Endothelial cell of hepatic sinusoid (primary cell): ENCODE results near the gene MAST2.
"Not testable (repeated sequence)": the region's sequence is repeated elsewhere in the genome, so short reads cannot be mapped to it uniquely, and the experiment has no call there.

ENCODE experiments used
- in situ Hi-C: cut with HindIII; loops from 2 replicates; pipeline ENCODE4 v1.10.0; 2017; ENCODE audit warnings: low sequenced_read_pairs

Gene MAST2

DNA sequence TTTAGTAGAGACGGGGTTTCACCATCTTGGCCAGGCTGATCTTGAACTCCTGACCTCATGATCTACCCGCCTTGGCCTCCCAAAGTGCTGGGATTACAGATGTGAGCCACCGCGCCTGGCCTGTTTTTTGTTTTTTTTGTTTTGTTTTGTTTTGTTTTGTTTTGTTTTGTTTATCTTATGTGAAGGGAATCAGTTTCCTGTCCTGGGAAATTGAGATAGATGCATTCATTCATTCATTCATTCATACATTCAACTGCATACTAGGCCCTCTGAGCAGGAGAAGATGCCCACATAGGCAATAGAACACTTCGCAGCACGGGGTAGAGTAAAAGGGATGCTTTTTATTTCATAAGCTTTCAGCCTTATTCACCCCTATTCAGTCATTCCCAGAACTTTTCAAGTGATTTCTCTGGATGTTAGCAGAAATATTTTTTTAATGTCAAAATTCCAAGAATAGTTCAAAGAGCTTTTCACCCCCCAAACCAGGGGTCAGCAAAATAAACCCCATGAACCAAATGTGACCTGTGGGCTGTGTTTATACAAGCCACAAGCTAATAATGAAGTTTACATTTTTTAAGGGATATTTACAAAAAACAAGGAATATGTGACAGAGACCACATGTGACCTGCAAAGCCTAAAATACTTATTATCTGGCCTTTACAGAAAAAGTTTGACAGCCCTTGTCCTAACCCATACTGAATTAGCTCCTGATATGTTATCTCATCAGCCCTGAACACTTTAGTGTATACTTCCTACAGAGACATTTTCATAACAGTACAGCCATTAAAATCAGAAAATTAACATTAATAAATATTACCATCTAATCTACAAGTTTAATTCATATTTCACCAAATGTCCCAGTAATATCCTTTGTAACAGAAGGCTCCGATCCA is 127.1 kb downstream of the MAST2 start:
- in situ Hi-C loops, result loop anchor here (10.0 kb wide), 1 partner anchor 64 kb away; no protein-coding TSS in a partner anchor

DNA sequence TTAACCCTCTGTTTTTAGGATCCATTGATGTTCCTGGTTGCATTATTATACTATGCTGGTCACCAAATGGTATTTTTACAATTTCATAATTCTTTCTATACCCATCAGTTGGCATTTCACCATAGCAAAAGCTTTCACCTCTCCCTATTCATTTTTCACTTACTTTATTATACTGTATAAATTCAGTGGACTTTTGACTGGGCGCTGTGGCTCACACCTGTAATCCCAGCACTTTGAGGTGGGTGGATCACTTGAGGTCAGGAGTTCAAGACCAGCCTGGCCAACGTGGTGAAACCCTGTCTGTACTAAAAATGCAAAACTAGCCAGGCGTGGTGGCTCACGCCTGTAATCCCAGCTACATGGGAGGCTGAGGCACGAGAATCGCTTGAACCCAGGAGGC is 128.8 kb downstream of the MAST2 start:
- in situ Hi-C loops, result loop anchor here (10.0 kb wide), 1 partner anchor 63 kb away; no protein-coding TSS in a partner anchor

DNA sequence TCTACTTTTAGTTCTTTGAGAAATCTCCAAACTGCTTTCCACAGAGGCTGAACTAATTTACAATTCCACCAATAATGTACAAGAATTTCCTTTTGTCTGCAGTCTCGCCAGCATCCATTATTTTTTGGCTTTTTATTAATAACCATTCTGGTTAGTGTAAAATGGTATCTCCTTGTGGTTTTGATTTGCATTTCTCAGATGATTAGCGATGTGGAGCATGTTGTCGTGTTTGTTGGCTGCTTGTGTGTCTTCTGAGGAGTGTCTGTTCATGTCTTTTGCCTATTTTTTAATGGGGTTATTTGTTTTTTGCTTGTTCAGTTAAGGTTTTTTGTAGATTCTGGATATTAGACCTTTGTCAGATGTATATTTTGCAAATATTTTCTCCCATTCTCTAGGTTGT is 131.5 kb downstream of the MAST2 start:
- in situ Hi-C loops, result loop anchor here (10.0 kb wide), 1 partner anchor 60 kb away; no protein-coding TSS in a partner anchor

DNA sequence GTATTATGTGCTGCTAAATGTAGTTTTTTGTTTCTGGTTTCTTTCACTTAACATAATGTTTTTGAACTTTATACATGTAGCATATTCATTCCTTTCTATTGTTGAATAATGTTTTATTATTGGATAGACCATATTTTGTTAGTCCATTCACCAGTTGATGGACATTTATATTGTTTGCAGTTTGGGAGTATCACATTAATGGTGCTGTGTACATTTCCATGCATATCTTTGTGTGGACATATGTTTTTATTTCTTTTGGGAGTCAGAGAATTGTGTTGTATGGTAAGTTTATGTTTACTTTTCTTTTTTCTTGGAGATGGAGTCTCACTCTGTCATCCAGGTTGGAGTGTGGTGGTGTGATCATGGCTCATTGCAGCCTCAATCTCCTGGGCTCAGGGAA is 134.6 kb downstream of the MAST2 start:
- in situ Hi-C loops, result loop anchor here (10.0 kb wide), 1 partner anchor 57 kb away; no protein-coding TSS in a partner anchor

DNA sequence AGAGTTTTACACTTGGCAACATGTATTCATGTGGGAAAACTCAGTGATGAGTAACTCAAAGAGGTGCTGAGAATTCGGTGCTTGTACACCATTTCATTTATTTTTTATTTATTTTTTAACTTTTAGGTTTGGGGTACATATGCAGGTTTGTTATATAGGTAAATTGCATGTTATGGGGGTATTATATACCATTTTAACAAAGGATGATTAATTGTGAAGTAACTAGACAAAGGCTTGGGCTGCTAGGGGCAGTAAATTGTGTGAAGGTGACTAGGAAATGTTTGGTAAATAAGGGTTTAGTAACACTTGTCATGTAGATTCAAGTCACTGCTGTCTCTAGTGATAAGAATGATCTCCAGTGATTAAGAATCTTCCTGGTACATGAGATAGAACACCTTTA is 139.0 kb downstream of the MAST2 start:
- in situ Hi-C loops, result no loop called here

DNA sequence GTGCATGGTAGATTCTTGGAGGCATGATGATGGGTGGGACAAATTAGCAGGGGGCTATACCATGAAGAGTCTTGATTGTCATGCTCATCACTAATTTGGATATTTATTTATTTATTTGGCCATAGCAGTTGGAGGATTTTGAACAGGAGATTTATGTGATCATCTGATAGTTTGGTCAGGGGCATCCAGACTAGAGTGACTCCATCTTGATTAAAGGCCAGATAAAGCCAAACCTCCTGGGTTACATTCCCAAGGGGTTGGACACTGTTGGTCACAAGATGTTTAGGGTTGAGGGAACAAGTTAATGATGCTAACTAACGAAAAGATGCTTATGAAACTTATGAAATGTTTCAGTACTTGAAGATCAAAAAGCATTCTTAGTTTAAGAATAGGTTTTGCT is 139.8 kb downstream of the MAST2 start:
- in situ Hi-C loops, result no loop called here

DNA sequence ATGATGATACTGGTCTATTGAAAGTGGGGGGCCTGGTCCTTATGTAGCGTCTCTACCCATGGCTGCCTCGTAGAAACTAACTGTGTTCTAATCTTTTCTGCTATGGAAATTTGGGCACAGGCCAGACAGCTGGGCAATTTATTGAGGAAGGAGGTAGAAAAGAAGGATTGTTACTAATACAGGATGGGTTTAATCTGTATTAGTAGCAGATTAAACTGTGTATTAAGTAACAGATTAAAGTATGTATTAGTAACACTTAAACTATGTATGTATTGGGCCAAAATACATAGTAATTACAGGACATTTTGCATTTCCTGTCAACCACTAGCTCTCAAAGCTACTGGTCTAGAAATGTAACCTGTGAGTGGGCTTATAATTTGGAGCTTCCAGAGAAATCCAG is 142.0 kb downstream of the MAST2 start:
- in situ Hi-C loops, result no loop called here

DNA sequence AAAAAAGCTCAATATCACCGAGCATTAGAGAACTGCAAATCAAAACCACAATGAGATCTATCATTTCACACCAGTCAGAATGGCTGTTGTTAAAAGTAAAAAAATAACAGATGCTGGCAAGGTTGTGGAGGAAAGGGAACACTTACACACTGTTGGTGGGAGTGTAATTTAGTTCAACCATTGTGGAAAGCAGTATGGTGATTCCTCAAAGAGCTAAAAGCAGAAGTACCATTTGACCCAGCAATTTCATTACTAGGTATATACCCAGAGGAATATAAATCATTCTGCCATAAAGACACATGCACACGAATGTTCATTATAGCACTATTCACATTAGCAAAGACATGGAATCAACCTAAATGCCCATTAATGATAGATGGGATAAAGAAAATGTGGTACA is 146.1 kb downstream of the MAST2 start:
- in situ Hi-C loops, result not testable (repeated sequence)

DNA sequence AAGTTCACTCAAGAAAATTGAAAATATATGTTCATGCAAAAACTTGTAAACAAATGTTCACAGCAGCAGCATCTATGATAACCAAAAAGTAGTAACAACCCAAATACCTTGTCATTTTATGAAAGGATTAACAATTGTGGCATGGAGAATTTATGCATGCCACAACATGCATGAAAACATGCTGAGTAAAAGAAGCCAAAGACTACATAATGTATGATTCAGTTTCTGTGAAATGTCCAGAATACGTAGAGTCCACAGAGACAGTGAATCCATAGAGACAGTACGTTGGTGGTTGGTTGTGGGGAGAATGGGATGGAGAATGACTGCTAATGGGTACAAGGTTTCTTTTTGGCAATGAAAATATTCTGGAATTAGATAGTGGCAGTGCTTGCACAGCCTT is 148.7 kb downstream of the MAST2 start:
- in situ Hi-C loops, result loop anchor here (5.0 kb wide), 1 partner anchor 35 kb away; no protein-coding TSS in a partner anchor

DNA sequence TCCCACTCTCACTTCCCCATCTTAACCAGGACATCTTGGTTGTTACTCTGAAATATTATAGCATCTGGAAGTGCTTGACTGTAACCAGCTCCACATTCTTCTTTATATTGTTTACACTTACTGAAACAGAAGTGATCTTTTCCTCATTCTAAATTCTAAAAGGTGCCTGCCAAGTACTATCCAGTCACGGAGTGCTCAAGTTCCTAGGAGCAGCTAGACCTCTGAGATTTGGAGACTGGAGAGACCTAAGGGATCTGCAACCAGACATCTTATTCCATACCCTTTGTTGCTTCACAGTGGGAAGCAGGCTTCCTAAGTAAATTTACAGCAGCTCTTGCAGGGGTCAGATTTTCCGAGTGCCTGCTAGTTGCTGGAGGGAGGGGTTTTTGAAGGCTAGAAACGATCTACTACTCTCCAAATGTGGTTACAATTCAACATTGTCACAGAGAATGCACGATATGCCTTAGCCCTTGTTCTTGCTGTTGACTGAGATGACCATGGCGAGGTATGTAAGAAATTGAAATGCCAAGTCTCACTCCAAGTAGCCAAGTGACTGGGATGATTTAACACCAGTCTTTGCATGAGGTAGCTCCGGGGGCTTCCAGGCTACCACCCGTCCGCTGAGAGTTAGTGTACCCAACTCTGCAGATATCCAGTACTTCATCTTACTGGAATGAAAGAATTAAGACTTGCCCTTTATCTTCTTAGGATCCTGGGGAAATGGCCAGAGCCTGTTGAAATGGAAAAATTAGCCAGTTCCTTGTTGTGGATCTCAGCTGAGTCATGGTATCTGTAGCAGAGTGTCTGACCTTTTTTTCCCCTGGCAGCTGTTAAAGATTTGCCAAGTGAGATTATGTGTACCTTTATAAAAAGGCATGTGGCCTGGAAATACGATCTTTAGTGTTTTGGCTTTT is 150.8 kb downstream of the MAST2 start:
- in situ Hi-C loops, result loop anchor here (5.0 kb wide), 1 partner anchor 33 kb away; no protein-coding TSS in a partner anchor

DNA sequence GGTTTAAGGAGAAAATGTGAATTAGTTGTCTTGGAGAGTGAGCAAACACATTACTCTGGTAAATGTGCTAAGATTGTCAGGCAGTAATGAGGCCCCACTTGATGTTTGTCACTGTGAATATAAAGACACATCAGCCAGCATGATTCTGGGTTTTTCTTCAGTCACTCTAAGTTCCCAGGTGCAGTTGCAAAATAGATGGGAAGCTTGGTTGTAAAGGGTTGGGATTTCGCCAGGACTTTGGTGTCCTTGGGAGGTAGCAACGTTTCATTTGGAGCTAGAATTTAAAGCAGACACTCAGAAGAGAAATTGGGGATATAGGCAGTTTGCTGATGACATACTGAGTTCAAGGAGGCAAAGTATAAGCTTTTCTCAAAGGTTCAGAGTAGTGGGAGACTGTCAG is 154.3 kb downstream of the MAST2 start:
- in situ Hi-C loops, result no loop called here

DNA sequence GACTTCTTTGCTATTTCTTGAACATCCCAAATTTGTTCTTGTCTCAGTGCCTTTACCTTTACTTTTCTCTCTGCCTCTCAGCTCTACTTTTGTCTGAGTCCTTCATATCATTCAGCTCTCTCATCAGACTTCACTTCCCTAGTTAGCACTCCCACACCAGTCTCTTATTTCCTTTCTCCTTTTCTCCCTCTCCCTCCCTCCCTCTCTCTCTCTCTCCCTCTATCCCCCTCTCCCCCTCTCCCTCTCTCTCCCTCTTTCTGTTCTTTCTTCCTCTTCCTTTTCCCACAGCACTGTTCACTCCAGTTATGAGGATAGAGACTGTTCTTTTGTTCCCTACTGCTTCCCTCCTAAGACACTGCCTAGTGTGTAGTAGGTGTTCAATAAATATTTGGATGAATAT is 154.9 kb downstream of the MAST2 start:
- in situ Hi-C loops, result no loop called here

DNA sequence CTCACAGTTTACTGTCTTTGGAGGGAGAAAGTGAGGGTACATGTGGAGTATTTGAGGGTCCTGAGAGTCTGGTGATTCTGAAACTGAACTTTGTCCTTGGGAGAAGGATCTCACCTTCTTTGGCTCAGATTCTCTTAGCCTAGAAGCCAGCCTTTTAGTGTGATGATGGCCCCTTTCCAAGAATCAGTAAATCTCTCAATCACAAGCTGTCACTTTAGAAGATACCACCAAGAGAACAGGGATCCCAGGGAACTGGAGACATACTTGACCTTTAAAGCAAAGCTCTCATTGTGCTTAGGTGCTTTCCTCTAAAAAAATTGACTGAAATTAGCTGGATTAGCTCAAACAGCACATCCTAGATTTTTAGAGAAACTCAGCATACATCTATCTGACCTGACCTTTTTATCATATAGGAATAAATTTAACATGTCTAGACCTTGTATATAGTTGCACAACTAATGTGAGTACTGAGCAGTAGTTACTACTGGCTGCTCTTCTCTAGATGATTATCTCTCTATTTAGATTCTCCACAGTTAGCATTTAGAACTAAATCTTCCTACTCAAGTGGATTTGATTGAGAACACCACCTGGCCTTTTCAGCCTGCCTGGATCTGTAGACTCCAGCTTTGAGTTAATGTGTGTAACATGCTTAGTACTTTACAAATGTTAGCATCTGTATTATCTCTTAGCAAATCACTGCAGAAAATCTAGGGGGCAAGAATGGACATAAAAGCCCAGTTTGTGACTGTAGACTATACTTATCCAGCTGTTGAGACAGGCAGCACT is 157.7 kb downstream of the MAST2 start:
- in situ Hi-C loops, result no loop called here

DNA sequence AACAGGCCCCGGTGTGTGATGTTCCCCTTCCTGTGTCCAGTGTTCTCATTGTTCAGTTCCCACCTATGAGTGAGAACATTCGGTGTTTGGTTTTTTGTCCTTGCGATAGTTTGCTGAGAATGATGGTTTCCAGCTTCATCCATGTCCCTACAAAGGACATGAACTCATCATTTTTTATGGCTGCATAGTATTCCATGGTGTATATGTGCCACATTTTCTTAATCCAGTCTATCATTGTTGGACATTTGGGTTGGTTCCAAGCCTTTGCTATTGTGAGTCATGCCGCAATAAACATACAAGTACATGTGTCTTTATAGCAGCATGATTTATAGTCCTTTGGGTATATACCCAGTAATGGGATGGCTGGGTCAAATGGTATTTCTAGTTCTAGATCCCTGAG is 158.5 kb downstream of the MAST2 start:
- in situ Hi-C loops, result not testable (repeated sequence)

DNA sequence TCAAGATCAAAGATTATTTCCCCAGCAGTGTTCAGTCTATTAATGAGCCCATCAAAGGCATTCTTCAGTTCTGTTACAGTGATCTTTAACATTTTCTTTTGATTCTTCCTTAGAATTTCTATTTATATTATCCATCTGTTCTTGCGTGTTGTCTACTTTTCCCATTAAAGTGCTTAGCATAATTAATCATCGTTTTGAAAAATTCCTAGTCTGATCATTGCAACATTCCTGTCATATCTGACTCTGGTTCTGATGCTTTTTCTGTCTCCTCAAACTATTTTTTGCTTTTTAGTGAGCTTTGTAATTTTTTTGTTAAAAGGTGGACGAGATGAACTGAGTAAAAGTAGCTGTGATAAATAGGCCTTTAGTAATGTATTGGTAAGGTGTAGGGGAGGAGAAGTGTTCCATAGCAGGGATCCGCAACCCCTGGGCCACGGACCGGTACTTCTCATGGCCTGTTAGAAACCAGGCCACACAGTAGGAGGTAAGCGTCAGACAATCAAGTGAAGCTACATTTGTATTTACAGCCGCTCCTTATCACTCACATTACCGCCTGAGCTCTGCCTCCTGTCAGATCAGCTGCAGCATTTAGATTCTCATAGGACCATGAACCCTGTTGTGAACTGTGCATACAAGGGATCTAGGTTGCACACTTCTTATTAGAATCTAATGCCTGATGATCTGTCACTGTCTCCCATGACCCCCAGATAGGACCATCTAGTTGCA is 165.7 kb downstream of the MAST2 start:
- in situ Hi-C loops, result no loop called here

DNA sequence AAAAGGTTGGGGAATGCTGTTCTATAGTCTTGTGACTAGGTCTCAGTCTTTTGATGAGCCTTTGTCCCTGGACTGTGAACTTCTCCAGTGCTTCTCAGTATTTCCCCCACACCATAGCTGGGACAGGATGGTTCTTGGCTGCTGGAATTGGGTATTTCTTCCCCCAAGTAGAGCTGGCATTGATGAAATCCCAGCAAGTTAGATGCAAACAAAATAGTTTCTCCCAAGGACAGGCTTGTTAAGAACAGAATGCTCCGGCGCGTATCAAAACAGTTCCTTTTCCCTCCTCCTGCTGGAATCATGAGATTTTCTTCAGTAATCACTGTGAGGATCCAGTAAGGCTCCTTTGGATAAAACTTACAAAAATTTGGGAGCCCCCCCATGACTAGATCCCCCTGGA is 166.5 kb downstream of the MAST2 start:
- in situ Hi-C loops, result no loop called here

DNA sequence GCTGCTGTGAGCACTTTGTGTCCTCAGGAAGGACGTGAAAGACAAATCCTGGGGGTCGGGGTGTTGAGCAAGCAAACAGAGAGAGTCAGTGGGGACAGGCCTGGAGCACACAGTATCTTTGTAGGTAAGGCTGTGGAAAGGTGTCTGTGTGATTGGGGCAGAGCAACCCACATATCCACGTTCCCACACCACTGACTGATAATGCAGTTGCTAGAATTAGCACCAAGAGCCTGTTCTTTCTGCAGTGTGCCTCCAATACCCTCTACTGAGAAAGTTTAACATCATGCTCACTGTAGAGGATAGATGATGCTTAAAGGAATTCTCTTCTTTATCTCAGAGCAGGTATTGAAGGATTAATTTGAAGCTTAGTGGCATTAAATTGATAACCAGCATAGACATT is 167.9 kb downstream of the MAST2 start:
- in situ Hi-C loops, result no loop called here

DNA sequence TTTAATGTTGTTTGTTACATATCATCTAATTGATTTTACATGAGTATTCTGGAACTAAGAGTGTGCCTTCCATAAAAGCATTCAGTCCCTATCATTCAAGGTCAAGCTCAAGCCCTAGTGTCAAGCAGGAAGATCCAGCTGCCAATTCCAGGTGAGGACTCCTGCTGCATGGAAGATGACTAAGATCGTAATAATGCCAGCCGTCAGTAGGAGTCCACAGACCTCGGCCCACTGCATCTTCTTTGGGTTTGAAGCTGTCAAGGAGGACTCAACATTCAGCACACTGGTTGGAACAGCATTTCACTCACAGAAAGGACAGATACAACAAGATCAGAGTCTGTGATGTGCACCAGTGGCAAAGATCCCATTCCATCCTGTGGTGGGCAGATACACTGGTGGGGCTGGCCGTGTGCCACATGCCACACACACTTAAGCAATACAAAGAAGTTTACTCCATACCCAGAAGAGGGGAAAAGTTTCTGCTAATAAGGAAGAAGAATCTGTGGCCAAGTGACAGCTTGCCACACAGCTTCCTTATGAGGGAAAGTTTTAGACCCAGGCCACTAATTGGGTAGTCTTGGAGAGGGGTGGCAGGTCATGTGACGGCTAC is 168.6 kb downstream of the MAST2 start:
- in situ Hi-C loops, result no loop called here

DNA sequence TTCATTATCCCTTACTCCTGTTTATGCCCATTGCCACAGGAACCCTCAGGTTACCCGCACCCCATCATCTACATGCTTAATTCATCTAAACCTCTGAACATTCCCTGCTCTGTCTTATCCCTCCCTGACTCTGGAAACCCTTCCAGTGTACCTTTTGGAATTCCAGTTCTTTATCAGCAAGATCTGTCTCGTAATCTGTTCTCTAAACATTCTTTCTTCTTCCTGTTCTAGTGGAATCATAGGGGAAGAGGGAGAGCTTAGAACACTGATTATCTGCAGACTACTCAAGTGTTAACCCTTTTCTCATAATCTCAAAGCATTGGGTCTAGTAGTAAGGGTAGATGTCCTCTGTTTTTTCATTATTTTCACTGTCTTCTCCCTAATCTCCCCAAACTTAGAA is 169.2 kb downstream of the MAST2 start:
- in situ Hi-C loops, result no loop called here

DNA sequence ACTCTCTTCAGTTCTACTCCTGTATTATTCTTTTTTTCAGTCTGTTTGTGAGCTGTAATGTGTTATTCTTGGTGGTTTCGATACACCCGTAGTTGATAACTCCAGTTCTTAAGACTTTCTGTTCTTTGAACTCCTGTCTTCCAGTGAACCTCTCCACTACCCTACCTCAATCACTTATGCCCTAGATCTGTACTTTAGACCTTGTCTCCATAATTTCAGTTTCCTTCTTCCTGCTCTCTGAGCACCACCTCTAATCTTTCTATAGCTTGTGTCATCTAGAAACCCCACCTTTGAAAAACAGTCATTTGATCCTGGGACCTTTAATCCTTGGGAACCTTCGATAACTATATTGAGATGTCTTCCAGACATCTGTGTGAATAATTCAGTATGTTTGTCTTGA is 169.7 kb downstream of the MAST2 start:
- in situ Hi-C loops, result no loop called here
